SK-N-SH (cell line): ENCODE results near the gene SPATA31D4.
"Not testable (repeated sequence)": the region's sequence is repeated elsewhere in the genome, so short reads cannot be mapped to it uniquely, and the experiment has no call there.

Experiments
- CHD2 ChIP-seq: fragments of 150-350 bp; IDR thresholded peaks from 2 replicates; pipeline ENCODE4 v1.6.1; 2018; ENCODE audit warnings: low read length; ENCODE audit not compliant: partially characterized antibody
- CTCF ChIP-seq: fragments of 200-600 bp; sonication (generic); IDR thresholded peaks from 2 replicates; pipeline ENCODE4 v1.6.1; 2017; ENCODE audit warnings: antibody characterized with exemption, mild to moderate bottlenecking, moderate library complexity
- EZH2phosphoT487 ChIP-seq: fragments of 200-600 bp; sonication (generic); IDR thresholded peaks from 2 replicates; pipeline ENCODE4 v1.6.1; 2017; ENCODE audit warnings: low read depth, mixed run types, mild to moderate bottlenecking, antibody characterized with exemption, moderate library complexity, borderline replicate concordance
- MAX ChIP-seq: IDR thresholded peaks from 2 replicates; pipeline ENCODE4 v1.4.0; 2012; ENCODE audit warnings: low read depth
- RCOR1 ChIP-seq: fragments of 150-350 bp; IDR thresholded peaks from 2 replicates; pipeline ENCODE4 v1.6.1; 2017; ENCODE audit warnings: antibody characterized with exemption, low read length
- REST ChIP-seq: IDR thresholded peaks from 2 replicates; pipeline ENCODE4 v1.6.1; 2012; ENCODE audit warnings: mild to moderate bottlenecking, low read depth, low read length, moderate library complexity

GRCh38 chr9:81933547-81933946, 5.3 kb downstream of the SPATA31D4 start:
- TF ChIP-seq CTCF, EZH2phosphoT487, RCOR1, MAX, REST, CHD2: not testable (repeated sequence)
